GM12878 (cell line): ENCODE results near the gene NTPCR. TPM values are rescaled to one million over a fixed set of nuclear protein-coding genes. Genes with fewer than 3 reads are reported as not detected.

Experiments
- ATAC-seq: fragments of 200-7000 bp; cut with Tn5 transposase; 3 replicates; pipeline ENCODE4 v1.9.1; 2020; ENCODE audit warnings: mild to moderate bottlenecking, moderate library complexity
- BruUV-seq: library from RNA; stranded (reverse); fragments of 400-500 nt; replicated peaks from 2 replicates; lab custom pipeline; 2021; lab: Mats Ljungman, UMichigan
- CTCF ChIA-PET: fragments of 300-600 bp; sonication (Branson Sonifier 250); formaldehyde crosslinking; extraction: SDS; loops from one replicate; lab custom pipeline; 2021; ENCODE audit warnings: inconsistent platforms; lab: Yijun Ruan, JAX
- POLR2A ChIA-PET: fragments of 350-600 bp; formaldehyde crosslinking; extraction: SDS; loops from one replicate; lab custom pipeline; 2021; ENCODE audit warnings: inconsistent platforms; lab: Charles Lee
- RAD21 ChIA-PET: fragments of 300-600 bp; sonication (Branson Sonifier 250); formaldehyde crosslinking; loops from one replicate; lab custom pipeline; 2023; ENCODE audit warnings: antibody characterized with exemption; ENCODE audit not compliant: unreplicated experiment; lab: Charles Lee
- SMC1A ChIA-PET: fragments of 300-600 bp; sonication (Branson Sonifier 250); formaldehyde crosslinking; loops from one replicate; lab custom pipeline; 2023; ENCODE audit not compliant: unreplicated experiment, uncharacterized antibody; lab: Charles Lee
- DNase-seq: peaks from one replicate; pipeline ENCODE4 v3.0.0-alpha.2; 2011; ENCODE audit warnings: low read depth, low spot score
- FAIRE-seq: peaks from 3 replicates; lab custom pipeline; 2011; peaks lifted over from hg19 to GRCh38; lab: Jason Lieb, UNC
- H2AFZ ChIP-seq: 2 replicates; pipeline ENCODE4 v1.6.0; 2011; ENCODE audit warnings: low read depth, low read length, control low read depth; ENCODE audit not compliant: control insufficient read depth
- H3K27ac ChIP-seq: 2 replicates; pipeline ENCODE4 v1.5.1; 2011; ENCODE audit warnings: control low read depth; ENCODE audit not compliant: control insufficient read depth, insufficient read depth
- H3K27me3 ChIP-seq, 2 experiments: replicated peaks in 1 of 2; 2 replicates each; pipeline versions ENCODE4 v1.6.0 to v1.6.1; 2011; ENCODE audit warnings: low read length in 1 of 2; ENCODE audit not compliant: control insufficient read depth in 2 of 2, insufficient read depth in 2 of 2
- H3K36me3 ChIP-seq, 2 experiments: 2 replicates each; pipeline ENCODE4 v1.5.1; 2011; ENCODE audit warnings: low read length in 1 of 2; ENCODE audit not compliant: control insufficient read depth in 2 of 2, insufficient read depth in 2 of 2
- H3K4me1 ChIP-seq: 2 replicates; pipeline ENCODE4 v1.6.1; 2011; ENCODE audit warnings: mild to moderate bottlenecking, low read length, moderate library complexity, mixed read lengths; ENCODE audit not compliant: control insufficient read depth, insufficient read depth
- H3K4me2 ChIP-seq: 2 replicates; pipeline ENCODE4 v1.6.0; 2011; ENCODE audit warnings: control low read depth; ENCODE audit not compliant: control insufficient read depth, insufficient read depth
- H3K4me3 ChIP-seq: fragments of 200-600 bp; sonication (generic); 2 replicates; pipeline ENCODE4 v1.5.1; 2016
- H3K79me2 ChIP-seq: 2 replicates; pipeline ENCODE4 v1.6.0; 2011; ENCODE audit warnings: low read length; ENCODE audit not compliant: control insufficient read depth, insufficient read depth
- H3K9ac ChIP-seq: 2 replicates; pipeline ENCODE4 v1.8.0; 2011; ENCODE audit warnings: low read length, control low read depth, mixed read lengths; ENCODE audit not compliant: control insufficient read depth, insufficient read depth
- H3K9me3 ChIP-seq: replicated peaks from 3 replicates; pipeline ENCODE4 v1.5.1; 2011; ENCODE audit warnings: mild to moderate bottlenecking, low read length; ENCODE audit not compliant: control insufficient read depth, insufficient read depth
- H4K20me1 ChIP-seq: 2 replicates; pipeline ENCODE4 v1.6.0; 2011; ENCODE audit not compliant: control insufficient read depth, insufficient read depth
- BMI1 ChIP-seq: fragments of 450-650 bp; IDR thresholded peaks from 2 replicates; pipeline ENCODE4 v1.6.1; 2016; ENCODE audit warnings: mild to moderate bottlenecking, moderate library complexity, borderline replicate concordance
- CHD4 ChIP-seq: fragments of 200-600 bp; sonication (generic); IDR thresholded peaks from 2 replicates; pipeline ENCODE4 v1.6.1; 2016; ENCODE audit warnings: mild to moderate bottlenecking
- DPF2 ChIP-seq: fragments of 450-650 bp; IDR thresholded peaks from 2 replicates; pipeline ENCODE4 v1.6.1; 2017; ENCODE audit warnings: mild to moderate bottlenecking
- JUNB ChIP-seq: IDR thresholded peaks from 2 replicates; pipeline ENCODE4 v1.6.1; 2016; ENCODE audit warnings: antibody characterized with exemption, mild to moderate bottlenecking
- MTA3 ChIP-seq: IDR thresholded peaks from 2 replicates; pipeline ENCODE4 v1.6.1; 2012; ENCODE audit warnings: low read length, inconsistent platforms, borderline replicate concordance
- TARDBP ChIP-seq: IDR thresholded peaks from 2 replicates; pipeline ENCODE4 v1.6.1; 2016; ENCODE audit warnings: borderline replicate concordance
- WGBS: methylation state at CpG from one replicate; pipeline ENCODE4 v1.1.6; 2016; ENCODE audit warnings: low lambda C conversion rate; ENCODE audit not compliant: insufficient replicate concordance, insufficient coverage; ENCODE audit errors: missing lambda C conversion rate; 5-methylcytosine and 5-hydroxymethylcytosine counted together
- in situ Hi-C: fragments of 300-500 bp; cut with MboI; formaldehyde crosslinking; loops from 9 replicates; pipeline ENCODE4 v1.14.3; 2018; ENCODE audit warnings: mixed read lengths
- intact Hi-C: fragments of 100-400 bp; cut with micrococcal nuclease; formaldehyde crosslinking; loops from one replicate; pipeline ENCODE4 v1.14.2; 2022; ENCODE audit not compliant: unreplicated experiment
- polyA plus RNA-seq, 11 experiments: library from polyadenylated mRNA; depleted of rRNA in 4 of 11; unstranded in 6 of 11; stranded (reverse) in 5 of 11; fragments of >200 nt; fragmentation: Nextera tagmentation in 4 of 11; fragmentation: Illumina TruSeq in 1 of 11; extraction: Ambion mirVana in 4 of 11; extraction: Trizol in 1 of 11; gene quantifications; 1 replicate in 1 of 11; 2 replicates in 10 of 11; pipeline versions ENCODE4 v1.2.1 to v1.2.3, GENCODE V29; 2011 to 2016; ENCODE audit warnings: inconsistent platforms in 2 of 11, missing spikeins in 2 of 11, low read depth in 1 of 11
- total RNA-seq, 4 experiments: library from RNA; depleted of rRNA in 3 of 4; stranded (reverse); fragments of >200 nt in 3 of 4; fragmentation: Illumina TruSeq in 1 of 4; extraction: Trizol in 1 of 4; gene quantifications; 2 replicates each; pipeline versions ENCODE4 v1.2.1 to v1.2.3, GENCODE V29; 2013 to 2021

Gene NTPCR
- total and polyA plus RNA-seq, 10 of the 15 experiments (the other 5 are each of a cell fraction or from before 2014, with no cell fraction given) = 25.4 to 109 (median 56.6) TPM

- no peaks in the 10 kb centered on the region for H3K9me3 ChIP-seq
- POLR2A ChIA-PET = no interaction called here
- H3K27ac ChIP-seq = no peak overlapping the region
- in situ Hi-C loops = no loop called here
- H3K36me3 ChIP-seq = no peaks in the 10 kb centered on the region
- no TSS peak for BruUV-seq
- no peak overlapping the region for H3K4me2 ChIP-seq
- RAD21 ChIA-PET = interaction anchor here (0.6 kb wide), 1 partner anchor 34 kb away, joined by 3 read pairs; no protein-coding TSS in a partner anchor
- TF ChIP-seq DPF2 (no peak), JUNB (no peak)
- TF ChIP-seq, all 136 proteins: peak for 0
- Histone ChIP-seq H4K20me1 (no peaks in the 10 kb centered on the region), H3K4me1 (no peaks in the 10 kb centered on the region), H2AFZ (no peak overlapping the region), H3K79me2 (no peaks in the 10 kb centered on the region), H3K27me3 (no peaks in the 10 kb centered on the region), H3K4me3 (no peak overlapping the region), H3K9ac (no peak overlapping the region)
- CTCF ChIA-PET = no interaction called here
- ATAC-seq (no peak), DNase-seq (no peak), FAIRE-seq (no peak)
- SMC1A ChIA-PET = interaction anchor here (1.2 kb wide), 1 partner anchor 11 kb away, joined by 3 read pairs; no protein-coding TSS in a partner anchor
- WGBS = 25% methylated on average over 4 of the region's 4 CpGs
- intact Hi-C loops = no loop called here
Measured at GRCh38 chr1:232905331-232906034, 44.9 kb upstream of the NTPCR start.

DNA sequence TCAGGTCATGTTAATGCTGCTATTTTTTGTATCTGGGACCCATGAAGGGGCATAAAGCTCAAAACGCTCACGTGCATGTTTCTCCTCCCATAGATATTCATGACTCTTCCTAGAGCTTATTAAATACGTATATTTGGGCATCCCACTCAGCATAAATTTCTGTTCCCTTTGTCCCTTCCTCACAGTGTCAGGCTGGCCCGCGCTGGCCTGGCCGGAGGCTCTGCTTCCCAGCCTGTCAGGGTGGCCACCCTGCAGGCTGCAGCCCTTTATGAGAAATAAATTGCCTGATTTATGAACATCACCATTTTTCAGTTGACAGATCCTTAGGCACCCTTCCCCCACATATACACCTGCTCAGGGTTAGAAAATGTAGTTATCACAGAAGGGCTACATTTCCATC lies 44.0 kb upstream of the NTPCR start:
- H3K9me3 ChIP-seq = no peaks in the 10 kb centered on the region
- WGBS = 73% methylated on average over 6 of the region's 6 CpGs
- DNase-seq = no peak
- POLR2A ChIA-PET = no interaction called here
- CTCF ChIA-PET = no interaction called here
- no peak for FAIRE-seq
- no peak overlapping the region for H3K9ac ChIP-seq
- intact Hi-C loops = no loop called here
- no peak overlapping the region for H3K4me2 ChIP-seq
- in situ Hi-C loops = no loop called here
- H3K27me3 ChIP-seq = no peaks in the 10 kb centered on the region
- no peaks in the 10 kb centered on the region for H3K36me3 ChIP-seq
- no peak for ATAC-seq
- no peaks in the 10 kb centered on the region for H3K4me1 ChIP-seq
- no peaks in the 10 kb centered on the region for H4K20me1 ChIP-seq
- H3K27ac ChIP-seq = no peak overlapping the region
- H3K4me3 ChIP-seq = no peak overlapping the region
- no peaks in the 10 kb centered on the region for H3K79me2 ChIP-seq
- RAD21 ChIA-PET = no interaction called here
- no TSS peak for BruUV-seq
- no peak overlapping the region for H2AFZ ChIP-seq
- SMC1A ChIA-PET = interaction anchor here (1.2 kb wide), 1 partner anchor 10 kb away, joined by 3 read pairs; no protein-coding TSS in a partner anchor
- TF ChIP-seq CHD4 = no peak
- no peak for TF ChIP-seq TARDBP
- no peak for TF ChIP-seq MTA3
- TF ChIP-seq BMI1 = no peak
